Measurements from ENCODE around the gene CERS6. TPM values are rescaled to one million over a fixed set of nuclear protein-coding genes. Genes with fewer than 3 reads are reported as not detected.

Gene CERS6
- total and polyA plus RNA-seq, 2 of the 8 experiments (the other 6 are each of a cell fraction or from before 2014, with no cell fraction given): 6.8 to 28.2 TPM

DNA sequence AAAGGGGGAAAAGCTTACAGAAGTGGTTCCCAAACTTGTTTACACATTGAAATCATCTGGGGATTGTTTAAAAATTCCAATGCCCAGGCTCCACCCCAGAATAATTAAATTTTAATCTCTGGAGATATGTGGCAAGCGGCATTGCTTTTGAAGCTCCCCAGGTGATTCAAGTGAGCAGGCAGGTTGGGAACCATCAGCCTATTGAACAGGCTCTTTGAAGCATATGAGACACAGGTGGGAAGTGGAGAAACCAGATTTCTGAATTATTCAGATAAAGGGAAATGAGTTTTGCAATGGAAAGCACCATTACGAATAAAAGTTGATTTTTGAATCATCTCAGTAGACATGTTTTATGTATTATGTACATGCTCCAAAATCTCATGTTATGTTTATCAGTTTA lies 288.8 kb downstream of the CERS6 start:
- Histone ChIP-seq H4K91ac (replicated peaks; ENCODE audit: insufficient read length, low read length) (no peak overlapping the region), H3K27me3 (replicated peaks in 1 of 4; ENCODE audit: control insufficient read depth in 3 of 4, extremely low read depth in 1 of 4, insufficient read depth in 3 of 4, low read length in 3 of 4) (no peaks in the 10 kb centered on the region), H3K4me3 (ENCODE audit: extremely low read depth in 1 of 4, insufficient read depth in 2 of 4, low read depth in 3 of 4, low read length in 4 of 4) (no peak overlapping the region), H2BK12ac (ENCODE audit: low read depth, low read length) (no peak overlapping the region), H2AFZ (ENCODE audit: low read length) (no peak overlapping the region), H3K36me3 (ENCODE audit: control insufficient read depth in 2 of 4, insufficient read depth in 4 of 4, low read length in 3 of 4) (no peaks in the 10 kb centered on the region), H3K14ac (ENCODE audit: insufficient read length) (no peak overlapping the region), H2BK15ac (ENCODE audit: low read length) (no peak overlapping the region), H3K4me1 (replicated peaks in 1 of 4; ENCODE audit: control insufficient read depth in 3 of 4, insufficient read depth in 4 of 4, low read length in 3 of 4) (peaks cover 0 to 4% (median 1%) of the 10 kb centered on the region in 4 experiments; a peak in 1 of 7 replicates), H2BK20ac (ENCODE audit: low read length) (no peak overlapping the region), H4K8ac (ENCODE audit: extremely low read depth, insufficient read depth, low read length) (no peak overlapping the region), H3K4ac (replicated peaks; ENCODE audit: insufficient read length, low read depth, low read length) (no peak overlapping the region), H2BK120ac (replicated peaks; ENCODE audit: low read depth, low read length) (no peak overlapping the region), H3K79me1 (ENCODE audit: low read depth, low read length) (peaks cover 2% of the 10 kb centered on the region; the same call in 1 of the 2 replicates), H4K5ac (ENCODE audit: insufficient read length, low read depth, low read length) (no peak overlapping the region), H3K79me2 (ENCODE audit: control insufficient read depth in 1 of 2, insufficient read depth in 2 of 2, low read length in 2 of 2) (no peaks in the 10 kb centered on the region), H3K4me2 (ENCODE audit: insufficient read depth in 1 of 2, low read depth in 2 of 2, low read length in 2 of 2) (no peak overlapping the region), H2BK5ac (ENCODE audit: low read depth, low read length) (no peak overlapping the region), H3K9ac (replicated peaks in 1 of 4; ENCODE audit: extremely low read depth in 1 of 4, low read depth in 3 of 4, low read length in 3 of 4) (no peak overlapping the region), H3K9me3 (ENCODE audit: insufficient read depth in 2 of 2, low read depth in 1 of 2, low read length in 1 of 2) (no peaks in the 10 kb centered on the region), H4K20me1 (replicated peaks in 1 of 2; ENCODE audit: control insufficient read depth in 1 of 2, insufficient read depth in 2 of 2, low read length in 2 of 2) (no peaks in the 10 kb centered on the region), H3K23me2 (ENCODE audit: low read depth, low read length) (no peaks in the 10 kb centered on the region), H3K18ac (ENCODE audit: extremely low read depth, low read length) (no peak overlapping the region), H3K27ac (ENCODE audit: low read depth, low read length) (no peak overlapping the region), H3K23ac (ENCODE audit: insufficient read length) (no peak overlapping the region), H3K56ac (replicated peaks; ENCODE audit: insufficient read length, low read depth, low read length) (no peak overlapping the region), H2AK5ac (ENCODE audit: low read depth, low read length) (no peak overlapping the region)
- TF ChIP-seq ZNF274 (IDR thresholded peaks at IDR 0.05; ENCODE audit: borderline replicate concordance, extremely low read depth, low read length) (no peak), BRCA1 (IDR thresholded peaks at IDR 0.05; ENCODE audit: low read depth, low read length) (no peak), CHD1 (IDR thresholded peaks at IDR 0.05; ENCODE audit: low read depth, low read length) (no peak), TBP (IDR thresholded peaks at IDR 0.05; ENCODE audit: low read depth, low read length) (no peak), BCL11A (IDR thresholded peaks at IDR 0.05; ENCODE audit: low read depth in 2 of 2, low read length in 2 of 2) (no peak), SAP30 (IDR thresholded peaks at IDR 0.05; ENCODE audit: insufficient read depth, insufficient replicate concordance, low read length) (no peak), JUND (IDR thresholded peaks at IDR 0.05; ENCODE audit: low read length) (no peak), CEBPB (IDR thresholded peaks at IDR 0.05; ENCODE audit: low read depth, low read length) (no peak)
- TF ChIP-seq, protein P1, sequence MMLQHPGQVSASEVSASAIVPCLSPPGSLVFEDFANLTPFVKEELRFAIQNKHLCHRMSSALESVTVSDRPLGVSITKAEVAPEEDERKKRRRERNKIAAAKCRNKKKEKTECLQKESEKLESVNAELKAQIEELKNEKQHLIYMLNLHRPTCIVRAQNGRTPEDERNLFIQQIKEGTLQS (IDR thresholded peaks at IDR 0.05; ENCODE audit: insufficient read depth, low read depth, low read length): no peak
- TF ChIP-seq, protein P2, sequence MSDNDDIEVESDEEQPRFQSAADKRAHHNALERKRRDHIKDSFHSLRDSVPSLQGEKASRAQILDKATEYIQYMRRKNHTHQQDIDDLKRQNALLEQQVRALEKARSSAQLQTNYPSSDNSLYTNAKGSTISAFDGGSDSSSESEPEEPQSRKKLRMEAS (IDR thresholded peaks at IDR 0.05): no peak
- CTCF ChIA-PET (ENCODE audit: partially characterized antibody): interaction anchor here (1.3 to 3.2 kb wide), 2 partner anchors 39 to 398 kb away, joined by 3 to 10 read pairs; no protein-coding TSS in a partner anchor
- DNase-seq (ENCODE audit: low read depth in 1 of 2, low spot score in 2 of 2) (no peak), FAIRE-seq (no peak)
- POLR2A ChIA-PET (ENCODE audit: partially characterized antibody): no interaction called here
- WGBS, 2 experiments (ENCODE audit: extremely low coverage in 1 of 2, insufficient coverage in 1 of 2, insufficient read length in 1 of 2, insufficient replicate concordance in 2 of 2, low coverage in 1 of 2, low lambda C conversion rate in 2 of 2, missing lambda C conversion rate in 1 of 2): 88% methylated on average over 2 of the region's 2 CpGs; no CpG with 5 or more reads in 1 of the 2 experiments
